ENCODE data around the gene PEX6.
A peak's percentile ranks its signal among the peaks of the same experiment; 100 is the strongest.

Gene PEX6, protein sequence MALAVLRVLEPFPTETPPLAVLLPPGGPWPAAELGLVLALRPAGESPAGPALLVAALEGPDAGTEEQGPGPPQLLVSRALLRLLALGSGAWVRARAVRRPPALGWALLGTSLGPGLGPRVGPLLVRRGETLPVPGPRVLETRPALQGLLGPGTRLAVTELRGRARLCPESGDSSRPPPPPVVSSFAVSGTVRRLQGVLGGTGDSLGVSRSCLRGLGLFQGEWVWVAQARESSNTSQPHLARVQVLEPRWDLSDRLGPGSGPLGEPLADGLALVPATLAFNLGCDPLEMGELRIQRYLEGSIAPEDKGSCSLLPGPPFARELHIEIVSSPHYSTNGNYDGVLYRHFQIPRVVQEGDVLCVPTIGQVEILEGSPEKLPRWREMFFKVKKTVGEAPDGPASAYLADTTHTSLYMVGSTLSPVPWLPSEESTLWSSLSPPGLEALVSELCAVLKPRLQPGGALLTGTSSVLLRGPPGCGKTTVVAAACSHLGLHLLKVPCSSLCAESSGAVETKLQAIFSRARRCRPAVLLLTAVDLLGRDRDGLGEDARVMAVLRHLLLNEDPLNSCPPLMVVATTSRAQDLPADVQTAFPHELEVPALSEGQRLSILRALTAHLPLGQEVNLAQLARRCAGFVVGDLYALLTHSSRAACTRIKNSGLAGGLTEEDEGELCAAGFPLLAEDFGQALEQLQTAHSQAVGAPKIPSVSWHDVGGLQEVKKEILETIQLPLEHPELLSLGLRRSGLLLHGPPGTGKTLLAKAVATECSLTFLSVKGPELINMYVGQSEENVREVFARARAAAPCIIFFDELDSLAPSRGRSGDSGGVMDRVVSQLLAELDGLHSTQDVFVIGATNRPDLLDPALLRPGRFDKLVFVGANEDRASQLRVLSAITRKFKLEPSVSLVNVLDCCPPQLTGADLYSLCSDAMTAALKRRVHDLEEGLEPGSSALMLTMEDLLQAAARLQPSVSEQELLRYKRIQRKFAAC

GRCh38 chr6:42978839-42979522 lies at the start of gene PEX6:
Gene PEX6, minus strand, starts transcription at chr6:42979181. Its CDS starts 31 bp downstream, at chr6:42979150.
- H3K9me3 Mint-ChIP-seq (ENCODE audit: low read depth): no peaks in the 10 kb centered on the region
- H3K27me3 Mint-ChIP-seq: no peaks in the 10 kb centered on the region
- H3K4me3 Mint-ChIP-seq: peak within 1 kb of the TSS; percentile 92
- H3K4me1 Mint-ChIP-seq (ENCODE audit: low read depth): peaks cover 48% of the 10 kb centered on the region
- H3K27ac Mint-ChIP-seq: peak within 1 kb of the TSS; percentile 98
- peaks cover 3% of the 10 kb centered on the region for H3K36me3 Mint-ChIP-seq

GRCh38 chr6:43026365-43026764 lies 47.4 kb upstream of the PEX6 start:
- H3K36me3 Mint-ChIP-seq: peaks cover 2% of the 10 kb centered on the region
- H3K27ac Mint-ChIP-seq: no peak overlapping the region

GRCh38 chr6:43024436-43024835 lies 45.5 kb upstream of the PEX6 start:
- peaks cover 24% of the 10 kb centered on the region for H3K4me1 Mint-ChIP-seq (ENCODE audit: low read depth)
- no peaks in the 10 kb centered on the region for H3K27me3 Mint-ChIP-seq
- H3K27ac Mint-ChIP-seq: peak overlapping the region; percentile 88
- H3K9me3 Mint-ChIP-seq (ENCODE audit: low read depth): no peaks in the 10 kb centered on the region
- H3K36me3 Mint-ChIP-seq: peaks cover 2% of the 10 kb centered on the region
- H3K4me3 Mint-ChIP-seq: peak overlapping the region; percentile 67

More at GRCh38 chr6:43026365-43026764, 47.4 kb upstream of the PEX6 start:
- H3K27me3 Mint-ChIP-seq: no peaks in the 10 kb centered on the region
- H3K9me3 Mint-ChIP-seq (ENCODE audit: low read depth): no peaks in the 10 kb centered on the region
- no peak overlapping the region for H3K4me3 Mint-ChIP-seq
- H3K4me1 Mint-ChIP-seq (ENCODE audit: low read depth): peaks cover 21% of the 10 kb centered on the region

- H3K27ac Mint-ChIP-seq: peak within 1 kb of the TSS; percentile 95
- H3K9me3 Mint-ChIP-seq (ENCODE audit: low read depth): no peaks in the 10 kb centered on the region
- H3K27me3 Mint-ChIP-seq: no peaks in the 10 kb centered on the region
- peaks cover 4% of the 10 kb centered on the region for H3K36me3 Mint-ChIP-seq
- peak within 1 kb of the TSS; percentile 98 for H3K4me3 Mint-ChIP-seq
- H3K4me1 Mint-ChIP-seq (ENCODE audit: low read depth): peaks cover 34% of the 10 kb centered on the region
Measured at GRCh38 chr6:43021270-43022047, 42.5 kb upstream of the PEX6 start, which contains the start of gene RRP36. Gene RRP36, plus strand, starts transcription at chr6:43021623. Its CDS starts 32 bp downstream, at chr6:43021655.

DNA sequence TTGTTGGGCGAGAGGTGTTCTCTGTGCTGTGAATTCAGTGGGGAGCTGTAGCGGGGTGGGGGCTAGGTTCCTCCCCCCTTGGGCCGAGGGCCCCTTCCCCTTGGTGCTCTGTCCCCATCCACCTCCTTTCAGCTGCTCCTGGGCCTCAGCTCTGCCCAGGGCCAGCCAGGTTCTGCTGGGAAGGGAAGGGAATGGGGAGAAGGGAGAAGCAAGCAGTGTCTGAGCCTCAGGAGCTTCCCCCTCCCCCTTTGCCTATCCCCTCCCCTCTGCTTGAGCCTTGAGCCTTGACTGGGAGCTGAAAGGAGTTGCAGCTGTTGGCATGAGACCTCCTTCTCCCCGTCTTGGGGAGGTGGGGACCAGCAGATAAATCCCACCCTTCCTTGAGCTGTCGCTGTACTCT lies 41.9 kb upstream of the PEX6 start:
- peaks cover 40% of the 10 kb centered on the region for H3K4me1 Mint-ChIP-seq (ENCODE audit: low read depth)

DNA sequence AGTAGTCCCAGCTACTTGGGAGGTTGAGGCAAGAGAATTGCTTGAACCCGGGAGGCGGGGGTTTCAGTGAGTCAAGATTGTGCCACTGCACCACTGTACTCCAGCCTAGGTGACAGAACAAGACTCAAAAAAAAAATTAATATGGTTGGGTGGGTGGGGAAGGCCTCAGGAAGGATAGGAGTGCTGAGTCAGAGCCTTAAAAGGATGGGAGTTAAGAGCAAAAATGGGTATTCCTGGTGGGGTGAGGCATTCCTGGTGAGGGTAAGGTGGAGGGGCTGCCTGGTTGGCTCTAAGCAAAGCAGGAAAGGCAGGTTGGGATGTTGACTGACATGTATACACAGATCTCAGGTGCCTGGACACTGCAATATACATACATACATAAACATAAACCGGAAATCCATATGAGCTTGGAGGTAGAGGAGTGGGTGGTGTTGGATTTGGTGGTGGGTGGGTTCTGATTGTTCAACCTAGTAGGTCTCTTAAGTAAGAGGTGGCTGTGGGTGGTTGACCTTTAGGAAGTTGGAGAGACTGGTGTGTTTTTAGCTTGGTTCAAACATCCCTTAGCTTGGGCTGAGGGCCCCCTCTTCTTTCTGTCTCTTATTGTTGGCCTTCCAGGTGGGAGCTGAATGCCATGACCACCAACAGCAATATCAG lies 41.2 kb upstream of the PEX6 start:
- peaks cover 44% of the 10 kb centered on the region for H3K4me1 Mint-ChIP-seq (ENCODE audit: low read depth)
- H3K36me3 Mint-ChIP-seq: peaks cover 4% of the 10 kb centered on the region
- H3K27me3 Mint-ChIP-seq: no peaks in the 10 kb centered on the region
- H3K27ac Mint-ChIP-seq: peak overlapping the region; percentile 81
- no peaks in the 10 kb centered on the region for H3K9me3 Mint-ChIP-seq (ENCODE audit: low read depth)
- peak overlapping the region; percentile 82 for H3K4me3 Mint-ChIP-seq

More for the DNA sequence above, 41.9 kb upstream of the PEX6 start:
- no peaks in the 10 kb centered on the region for H3K27me3 Mint-ChIP-seq
- peak overlapping the region; percentile 82 for H3K4me3 Mint-ChIP-seq
- no peaks in the 10 kb centered on the region for H3K9me3 Mint-ChIP-seq (ENCODE audit: low read depth)
- H3K27ac Mint-ChIP-seq: peak overlapping the region; percentile 86
- H3K36me3 Mint-ChIP-seq: peaks cover 4% of the 10 kb centered on the region

GRCh38 chr6:43019152-43019551 lies 40.2 kb upstream of the PEX6 start:
- peaks cover 4% of the 10 kb centered on the region for H3K36me3 Mint-ChIP-seq
- peak overlapping the region; percentile 65 for H3K27ac Mint-ChIP-seq
- peaks cover 46% of the 10 kb centered on the region for H3K4me1 Mint-ChIP-seq (ENCODE audit: low read depth)
- no peaks in the 10 kb centered on the region for H3K9me3 Mint-ChIP-seq (ENCODE audit: low read depth)
- no peaks in the 10 kb centered on the region for H3K27me3 Mint-ChIP-seq
- H3K4me3 Mint-ChIP-seq: peak overlapping the region; percentile 8

- peaks cover 4% of the 10 kb centered on the region for H3K36me3 Mint-ChIP-seq
- H3K9me3 Mint-ChIP-seq (ENCODE audit: low read depth): no peaks in the 10 kb centered on the region
- peaks cover 55% of the 10 kb centered on the region for H3K4me1 Mint-ChIP-seq (ENCODE audit: low read depth)
- no peak overlapping the region for H3K4me3 Mint-ChIP-seq
- H3K27ac Mint-ChIP-seq: peak overlapping the region; percentile 5
- H3K27me3 Mint-ChIP-seq: no peaks in the 10 kb centered on the region
Measured at GRCh38 chr6:43016943-43017334, 38.0 kb upstream of the PEX6 start.

DNA sequence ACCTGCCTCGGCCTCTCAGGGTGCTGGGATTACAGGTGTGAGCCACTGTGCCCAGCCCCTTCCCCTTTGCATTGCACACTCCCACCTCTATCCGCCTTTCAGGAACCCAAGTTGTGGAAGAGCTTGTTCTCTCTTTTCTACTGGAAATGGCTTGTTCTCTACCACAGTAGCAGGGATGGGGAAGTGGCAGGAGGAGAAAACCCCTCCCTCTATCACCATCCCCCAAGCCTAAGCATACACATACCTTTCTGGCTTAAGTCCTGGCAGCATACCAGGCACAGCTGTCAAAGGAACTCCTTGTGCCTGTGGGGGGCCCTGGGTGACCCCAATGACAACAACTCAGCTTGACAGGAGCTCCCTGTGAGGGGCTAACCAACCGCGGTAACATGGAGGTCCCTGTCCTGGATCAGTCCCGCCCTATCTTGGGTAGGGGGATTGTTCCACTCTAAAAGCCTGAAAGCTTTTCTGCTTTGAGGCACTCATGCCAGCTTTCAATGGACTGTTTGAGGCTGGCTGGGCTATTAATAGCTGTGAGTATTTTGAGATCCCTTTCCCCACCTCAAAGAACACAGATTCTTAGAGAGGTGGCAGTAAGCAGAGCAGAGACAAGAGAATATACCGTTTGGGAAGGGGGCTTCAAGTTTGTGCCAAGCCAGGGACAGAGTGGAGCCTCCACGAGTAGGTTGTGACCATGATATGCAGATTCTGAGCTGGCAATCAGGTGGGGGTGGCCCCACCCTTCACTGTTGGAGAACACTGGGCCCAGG lies 37.4 kb upstream of the PEX6 start:
- Mint-ChIP-seq H3K9me3 (ENCODE audit: low read depth) (no peaks in the 10 kb centered on the region), H3K27ac (peak overlapping the region; percentile 50), H3K27me3 (no peaks in the 10 kb centered on the region), H3K36me3 (peaks cover 4% of the 10 kb centered on the region), H3K4me3 (peak overlapping the region; percentile 49), H3K4me1 (ENCODE audit: low read depth) (peaks cover 58% of the 10 kb centered on the region)

DNA sequence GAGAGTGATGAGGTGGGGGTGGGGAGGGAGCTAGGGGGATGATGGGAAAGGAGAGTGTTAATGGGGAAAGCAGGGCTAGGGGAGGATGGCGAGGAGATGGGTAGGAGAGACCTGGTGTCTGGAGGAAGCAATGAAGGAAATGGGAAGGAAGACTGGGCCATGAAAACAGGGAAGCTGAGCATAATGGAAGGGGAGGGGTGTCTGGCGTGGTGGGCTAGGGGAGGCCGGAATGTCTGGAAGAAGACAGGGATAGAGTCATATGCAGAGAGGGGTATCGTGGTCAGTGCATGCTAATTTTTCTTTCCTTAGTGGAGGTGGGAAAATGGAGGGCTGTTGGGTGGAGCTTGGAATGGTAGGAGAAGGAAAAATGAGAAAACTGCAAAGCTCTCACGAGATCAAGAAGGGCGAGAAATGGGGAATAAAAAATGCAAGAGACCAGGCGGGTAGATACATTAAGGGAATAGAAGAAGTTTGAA lies 35.5 kb upstream of the PEX6 start:
- Mint-ChIP-seq H3K4me3 (peak overlapping the region; percentile 92), H3K4me1 (ENCODE audit: low read depth) (peaks cover 54% of the 10 kb centered on the region), H3K36me3 (peaks cover 4% of the 10 kb centered on the region), H3K27me3 (no peaks in the 10 kb centered on the region), H3K27ac (peak overlapping the region; percentile 89), H3K9me3 (ENCODE audit: low read depth) (no peaks in the 10 kb centered on the region)

- Mint-ChIP-seq H3K4me3 (peak within 1 kb of the TSS; percentile 92), H3K27ac (peak within 1 kb of the TSS; percentile 89), H3K36me3 (peaks cover under 1% of the 10 kb centered on the region), H3K9me3 (ENCODE audit: low read depth) (no peaks in the 10 kb centered on the region), H3K27me3 (no peaks in the 10 kb centered on the region), H3K4me1 (ENCODE audit: low read depth) (peaks cover 51% of the 10 kb centered on the region)
Measured at GRCh38 chr6:43013843-43014433, 35.0 kb upstream of the PEX6 start, which contains the start of the genes KLHDC3 and MEA1. Gene KLHDC3, plus strand, starts transcription at chr6:43014249. Its CDS starts 2,944 bp downstream, at chr6:43017193. Gene MEA1, minus strand, starts transcription at chr6:43013946. Its CDS starts 133 bp downstream, at chr6:43013813.

GRCh38 chr6:43013097-43013842 lies 34.3 kb upstream of the PEX6 start:
- H3K9me3 Mint-ChIP-seq (ENCODE audit: low read depth): no peaks in the 10 kb centered on the region
- no peaks in the 10 kb centered on the region for H3K36me3 Mint-ChIP-seq
- H3K4me1 Mint-ChIP-seq (ENCODE audit: low read depth): peaks cover 51% of the 10 kb centered on the region
- peak overlapping the region; percentile 92 for H3K4me3 Mint-ChIP-seq
- peak overlapping the region; percentile 89 for H3K27ac Mint-ChIP-seq
- H3K27me3 Mint-ChIP-seq: no peaks in the 10 kb centered on the region

All from activated naive CD8-positive, alpha-beta T cell (primary cell).